Memory B cell (primary cell): ENCODE data around the gene ZBTB49.
A peak's percentile ranks its signal among the peaks of the same experiment; 100 is the strongest.

Source experiments
- ATAC-seq: fragments of 150-1000 bp; cut with Tn5 transposase; 2 replicates; pipeline ENCODE4 v1.10.0; 2021; ENCODE audit warnings: low read depth, mild to moderate bottlenecking, moderate library complexity
- DNase-seq, 2 donors: peaks; one replicate each; pipeline ENCODE4 v3.0.0; 2022; ENCODE audit warnings: low spot score in 2 of 2
- H3K27ac Mint-ChIP-seq: one replicate; pipeline ENCODE4 v1.8.0; 2022; ENCODE audit warnings: mild to moderate bottlenecking, moderate library complexity, mixed read lengths
- H3K27me3 Mint-ChIP-seq: one replicate; pipeline ENCODE4 v1.8.0; 2022; ENCODE audit warnings: mixed read lengths
- H3K36me3 Mint-ChIP-seq: one replicate; pipeline ENCODE4 v1.8.0; 2022; ENCODE audit warnings: mild to moderate bottlenecking, mixed read lengths
- H3K4me1 Mint-ChIP-seq: one replicate; pipeline ENCODE4 v1.8.0; 2022; ENCODE audit warnings: mixed read lengths
- H3K4me3 Mint-ChIP-seq: one replicate; pipeline ENCODE4 v1.8.0; 2022; ENCODE audit warnings: mild to moderate bottlenecking, moderate library complexity, mixed read lengths
- H3K9me3 Mint-ChIP-seq: one replicate; pipeline ENCODE4 v1.8.0; 2022; ENCODE audit warnings: mixed read lengths

Gene ZBTB49

GRCh38 chr4:4267981-4268380 is 22.1 kb upstream of the ZBTB49 start:
- Mint-ChIP-seq H3K4me1 (no peaks in the 10 kb centered on the region), H3K27ac (no peak overlapping the region), H3K4me3 (no peak overlapping the region), H3K36me3 (peaks cover 22% of the 10 kb centered on the region), H3K27me3 (no peaks in the 10 kb centered on the region), H3K9me3 (no peaks in the 10 kb centered on the region)
- DNase-seq (no peak), ATAC-seq (no peak)

DNA sequence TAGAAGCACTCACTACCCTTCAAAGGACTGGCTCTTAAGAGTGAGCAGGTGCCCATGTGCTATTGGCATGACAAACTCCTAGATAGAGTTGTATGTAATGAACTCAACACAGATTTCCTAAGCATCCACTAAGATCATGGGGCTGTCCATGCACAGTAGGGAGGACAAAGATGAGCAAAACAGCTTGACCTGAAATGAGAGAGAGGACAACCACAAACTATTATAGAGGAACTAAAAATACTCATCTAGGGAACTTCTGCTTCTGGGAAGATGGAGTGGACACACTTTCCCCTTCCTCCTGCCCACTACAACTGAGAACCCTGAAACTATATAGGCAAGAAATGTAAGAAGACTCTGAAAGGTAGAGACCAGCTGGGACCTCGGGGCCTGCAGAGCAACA is 21.3 kb upstream of the ZBTB49 start:
- Mint-ChIP-seq H3K27ac (no peak overlapping the region), H3K27me3 (no peaks in the 10 kb centered on the region), H3K4me3 (no peak overlapping the region), H3K4me1 (no peaks in the 10 kb centered on the region), H3K9me3 (no peaks in the 10 kb centered on the region), H3K36me3 (peaks cover 24% of the 10 kb centered on the region)
- DNase-seq (no peak), ATAC-seq (no peak)

DNA sequence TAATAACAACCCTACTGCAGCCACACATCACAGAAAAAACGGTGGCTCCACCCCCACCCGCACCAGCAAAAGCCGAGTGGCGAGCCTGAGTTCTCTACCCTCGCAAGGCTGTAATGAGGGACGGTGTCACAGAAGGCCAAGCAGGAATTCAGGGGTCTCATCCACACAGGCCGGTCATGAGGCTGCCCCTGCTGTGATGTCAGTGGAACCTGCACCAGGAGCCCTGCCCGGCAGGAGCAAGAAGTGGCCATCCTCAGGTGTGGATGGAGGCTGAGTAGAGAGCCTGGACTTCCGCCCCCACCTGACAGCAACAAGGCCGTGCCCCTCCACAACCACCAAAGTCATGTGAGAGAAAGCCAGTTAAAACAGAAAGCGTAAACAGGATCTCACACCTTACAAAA is 20.7 kb upstream of the ZBTB49 start:
- H3K4me3 Mint-ChIP-seq = no peak overlapping the region

GRCh38 chr4:4269856-4270255 is 20.2 kb upstream of the ZBTB49 start:
- no peak for ATAC-seq
- Mint-ChIP-seq H3K27ac (no peak overlapping the region), H3K36me3 (peaks cover 29% of the 10 kb centered on the region), H3K9me3 (no peaks in the 10 kb centered on the region), H3K27me3 (no peaks in the 10 kb centered on the region), H3K4me1 (no peaks in the 10 kb centered on the region), H3K4me3 (no peak overlapping the region)
- no peak for DNase-seq

More for the DNA sequence above, 20.7 kb upstream of the ZBTB49 start:
- ATAC-seq = no peak
- H3K27me3 Mint-ChIP-seq = no peaks in the 10 kb centered on the region
- peaks cover 26% of the 10 kb centered on the region for H3K36me3 Mint-ChIP-seq
- H3K9me3 Mint-ChIP-seq = no peaks in the 10 kb centered on the region
- H3K27ac Mint-ChIP-seq = no peak overlapping the region
- no peak for DNase-seq
- H3K4me1 Mint-ChIP-seq = no peaks in the 10 kb centered on the region

GRCh38 chr4:4270529-4270928 is 19.5 kb upstream of the ZBTB49 start:
- DNase-seq = no peak
- H3K36me3 Mint-ChIP-seq = peaks cover 29% of the 10 kb centered on the region
- no peaks in the 10 kb centered on the region for H3K4me1 Mint-ChIP-seq
- no peaks in the 10 kb centered on the region for H3K27me3 Mint-ChIP-seq
- no peak overlapping the region for H3K4me3 Mint-ChIP-seq
- ATAC-seq = no peak
- H3K27ac Mint-ChIP-seq = no peak overlapping the region
- no peaks in the 10 kb centered on the region for H3K9me3 Mint-ChIP-seq

DNA sequence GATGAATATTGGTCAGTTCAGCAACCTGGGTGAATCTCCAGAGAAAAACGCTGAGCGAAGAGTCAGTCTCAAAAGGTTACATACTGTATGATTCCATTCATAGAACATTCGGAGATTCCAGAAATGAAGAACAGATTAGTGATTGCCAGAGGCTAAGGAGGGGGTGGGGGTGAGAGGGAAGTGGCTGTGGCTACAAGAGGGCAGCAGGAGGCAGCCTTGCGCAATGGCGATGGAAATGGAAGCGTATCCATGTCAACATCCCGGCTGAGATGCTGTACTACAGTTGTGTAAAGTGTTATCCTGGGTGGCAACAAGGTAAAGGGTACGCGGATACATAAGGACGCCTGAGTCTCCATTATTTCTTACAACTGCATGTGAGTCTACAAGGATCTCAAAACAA is 18.1 kb upstream of the ZBTB49 start:
- H3K27me3 Mint-ChIP-seq = no peaks in the 10 kb centered on the region
- no peak overlapping the region for H3K4me3 Mint-ChIP-seq
- no peak for ATAC-seq
- peaks cover 29% of the 10 kb centered on the region for H3K36me3 Mint-ChIP-seq
- H3K4me1 Mint-ChIP-seq = no peaks in the 10 kb centered on the region
- DNase-seq = no peak
- no peak overlapping the region for H3K27ac Mint-ChIP-seq
- no peaks in the 10 kb centered on the region for H3K9me3 Mint-ChIP-seq

DNA sequence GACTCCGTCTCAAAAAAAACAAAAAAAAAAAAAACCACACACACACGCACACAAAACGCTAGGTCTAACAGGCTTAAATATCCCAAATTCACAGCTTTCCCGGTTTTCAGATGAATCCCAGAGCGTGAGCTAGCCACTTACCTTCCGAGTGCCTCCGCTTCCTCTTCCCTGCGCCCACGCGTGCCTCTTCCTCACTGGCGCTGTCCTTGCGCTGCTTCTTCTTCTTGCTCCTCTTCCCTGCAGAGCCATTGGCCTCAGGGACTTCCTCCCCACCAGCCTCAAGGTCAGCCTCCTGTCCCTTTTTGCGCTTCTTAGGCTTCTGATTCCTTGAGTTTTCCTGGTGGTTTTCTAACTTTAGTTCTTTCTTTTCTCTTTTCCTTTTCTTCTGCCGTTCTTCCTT is 15.8 kb upstream of the ZBTB49 start:
- ATAC-seq (no peak), DNase-seq (no peak)
- Mint-ChIP-seq H3K9me3 (no peaks in the 10 kb centered on the region), H3K27ac (no peak overlapping the region), H3K27me3 (no peaks in the 10 kb centered on the region), H3K4me3 (no peak overlapping the region), H3K36me3 (peaks cover 31% of the 10 kb centered on the region), H3K4me1 (no peaks in the 10 kb centered on the region)

DNA sequence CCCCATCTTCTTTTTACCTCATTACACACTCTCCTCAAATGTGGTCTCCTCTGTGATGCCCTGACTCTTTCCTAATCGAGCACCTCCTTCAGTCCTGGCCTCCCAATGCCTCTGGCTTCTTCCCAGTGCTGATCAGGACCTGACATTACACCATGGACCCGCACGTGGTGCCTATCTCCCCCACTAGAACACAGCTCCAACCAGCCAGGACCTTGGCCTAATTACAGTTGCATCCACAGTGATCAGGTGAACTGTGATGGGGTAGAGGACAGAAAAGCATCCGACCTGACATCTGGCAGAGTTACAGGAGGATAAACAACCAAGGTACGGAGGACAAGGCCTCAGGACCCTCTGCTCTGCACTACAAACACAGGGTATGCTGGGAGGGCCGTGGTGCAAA is 12.5 kb upstream of the ZBTB49 start:
- Mint-ChIP-seq H3K4me3 (no peak overlapping the region), H3K4me1 (no peaks in the 10 kb centered on the region), H3K27me3 (no peaks in the 10 kb centered on the region), H3K36me3 (peaks cover 27% of the 10 kb centered on the region), H3K27ac (no peak overlapping the region), H3K9me3 (no peaks in the 10 kb centered on the region)
- ATAC-seq (no peak), DNase-seq (no peak)

DNA sequence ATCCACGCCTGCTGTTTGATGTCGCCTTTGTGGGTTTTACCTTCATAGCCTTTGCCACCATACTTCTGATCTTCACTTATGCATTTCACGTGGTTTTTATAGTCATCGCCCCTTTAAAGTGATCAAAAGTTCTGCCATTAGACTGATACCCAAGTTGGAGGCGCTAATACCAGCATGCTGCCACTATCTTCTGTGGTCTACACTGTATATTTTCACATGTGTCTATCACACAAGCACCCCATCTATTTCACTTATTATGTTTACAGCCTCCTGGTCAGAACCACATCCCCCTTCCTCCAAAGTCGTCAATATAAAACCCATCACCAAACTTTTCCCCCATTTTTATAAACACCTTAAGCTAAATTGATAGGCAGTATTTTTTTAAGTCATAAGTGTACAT is 8.3 kb upstream of the ZBTB49 start:
- peaks cover 30% of the 10 kb centered on the region for H3K36me3 Mint-ChIP-seq
- no peak overlapping the region for H3K27ac Mint-ChIP-seq
- H3K9me3 Mint-ChIP-seq = no peaks in the 10 kb centered on the region
- no peak for DNase-seq
- no peak for ATAC-seq
- peaks cover 2% of the 10 kb centered on the region for H3K4me1 Mint-ChIP-seq
- H3K4me3 Mint-ChIP-seq = no peak overlapping the region
- no peaks in the 10 kb centered on the region for H3K27me3 Mint-ChIP-seq

DNA sequence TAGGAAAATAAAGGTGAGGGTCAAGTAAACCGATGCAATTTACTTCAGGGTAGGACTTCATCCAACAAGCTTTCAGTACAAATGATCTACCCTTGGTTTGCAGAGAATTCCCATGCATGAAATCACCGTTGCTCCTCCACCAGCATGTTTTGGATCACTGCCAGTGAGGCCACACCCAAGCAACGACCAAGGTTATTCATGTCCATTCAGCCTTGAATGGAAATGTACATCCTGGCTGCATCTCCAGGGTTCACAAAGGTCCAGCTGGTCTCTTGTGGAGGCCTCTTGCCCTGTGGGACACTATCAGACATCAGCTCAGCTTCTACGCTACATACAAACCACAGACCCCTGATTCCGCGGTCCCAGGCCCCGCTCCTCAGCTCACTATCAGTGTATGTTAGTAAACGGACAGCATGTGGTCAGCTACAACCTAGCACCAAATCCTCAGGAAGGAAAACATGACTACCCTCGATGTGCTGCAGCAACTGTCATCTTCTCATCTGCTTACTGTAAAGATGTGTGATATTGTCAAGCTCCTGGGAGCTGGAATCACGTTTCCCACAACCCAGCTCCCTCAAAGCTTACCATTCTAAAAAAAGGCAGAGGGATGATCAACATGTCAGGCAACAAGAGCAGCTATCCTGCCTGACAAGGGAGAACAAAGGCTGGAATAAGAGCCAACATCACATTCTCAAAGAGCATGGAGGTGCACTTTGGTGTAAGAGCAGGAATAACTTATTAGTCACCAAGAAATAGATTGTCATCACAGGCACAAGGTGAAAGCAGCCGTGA is 5.0 kb upstream of the ZBTB49 start:
- peak overlapping the region; percentile 38 for H3K27ac Mint-ChIP-seq
- H3K36me3 Mint-ChIP-seq = peaks cover 21% of the 10 kb centered on the region
- no peak overlapping the region for H3K4me3 Mint-ChIP-seq
- ATAC-seq (no peak), DNase-seq (no peak)
- H3K27me3 Mint-ChIP-seq = no peaks in the 10 kb centered on the region
- H3K9me3 Mint-ChIP-seq = no peaks in the 10 kb centered on the region
- peaks cover 18% of the 10 kb centered on the region for H3K4me1 Mint-ChIP-seq

DNA sequence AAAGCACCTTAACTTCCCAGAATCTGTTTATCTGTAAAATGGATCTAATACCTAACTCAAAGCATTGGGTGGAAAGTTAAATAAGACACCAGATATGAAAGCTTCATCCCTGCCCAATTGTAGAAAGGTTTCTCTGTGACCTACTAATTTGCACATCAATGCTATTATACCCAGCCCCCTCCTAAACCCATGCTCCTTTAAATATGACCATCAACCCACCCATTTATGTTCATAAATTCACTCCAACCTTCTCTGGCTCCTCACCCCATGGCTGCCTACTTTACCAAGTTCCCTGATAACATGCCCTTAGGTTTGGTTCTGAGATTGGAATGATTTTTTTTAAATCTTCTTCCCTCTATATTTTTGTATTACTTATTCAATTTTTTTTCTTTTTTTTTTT is 2.0 kb upstream of the ZBTB49 start:
- H3K27ac Mint-ChIP-seq = no peak overlapping the region

GRCh38 chr4:4289055-4289454 is 996 bp upstream of the ZBTB49 start:
- no peaks in the 10 kb centered on the region for H3K9me3 Mint-ChIP-seq
- no peak for ATAC-seq
- peak overlapping the region; percentile 98 for H3K4me3 Mint-ChIP-seq

More for the DNA sequence above, 2.0 kb upstream of the ZBTB49 start:
- H3K9me3 Mint-ChIP-seq = no peaks in the 10 kb centered on the region
- ATAC-seq (no peak), DNase-seq (no peak)
- peaks cover 29% of the 10 kb centered on the region for H3K4me1 Mint-ChIP-seq
- H3K4me3 Mint-ChIP-seq = no peak overlapping the region
- no peaks in the 10 kb centered on the region for H3K27me3 Mint-ChIP-seq
- H3K36me3 Mint-ChIP-seq = peaks cover 9% of the 10 kb centered on the region

GRCh38 chr4:4289597-4289940 is 482 bp upstream of the ZBTB49 start:
- Mint-ChIP-seq H3K4me1 (peaks cover 29% of the 10 kb centered on the region), H3K27ac (peak overlapping the region; percentile 92), H3K9me3 (no peaks in the 10 kb centered on the region), H3K36me3 (peaks cover 6% of the 10 kb centered on the region), H3K4me3 (peak overlapping the region; percentile 98), H3K27me3 (no peaks in the 10 kb centered on the region)
- no peak for ATAC-seq
- no peak for DNase-seq

More at GRCh38 chr4:4289055-4289454, 996 bp upstream of the ZBTB49 start:
- Mint-ChIP-seq H3K27me3 (no peaks in the 10 kb centered on the region), H3K4me1 (peaks cover 29% of the 10 kb centered on the region), H3K36me3 (peaks cover 6% of the 10 kb centered on the region), H3K27ac (peak overlapping the region; percentile 92)
- DNase-seq = no peak

- no peak overlapping the region for H3K4me3 Mint-ChIP-seq
- ATAC-seq (no peak), DNase-seq (no peak)
- no peaks in the 10 kb centered on the region for H3K27me3 Mint-ChIP-seq
- peaks cover 37% of the 10 kb centered on the region for H3K4me1 Mint-ChIP-seq
- H3K36me3 Mint-ChIP-seq = peaks cover 19% of the 10 kb centered on the region
- peaks cover 7% of the 10 kb centered on the region for H3K9me3 Mint-ChIP-seq
- no peak overlapping the region for H3K27ac Mint-ChIP-seq
Observed at GRCh38 chr4:4293279-4293678, 3.2 kb downstream of the ZBTB49 start.

- H3K27ac Mint-ChIP-seq = no peak overlapping the region
- peaks cover 23% of the 10 kb centered on the region for H3K36me3 Mint-ChIP-seq
- peaks cover 7% of the 10 kb centered on the region for H3K9me3 Mint-ChIP-seq
- H3K4me3 Mint-ChIP-seq = no peak overlapping the region
- ATAC-seq = no peak
- DNase-seq = no peak
- H3K27me3 Mint-ChIP-seq = no peaks in the 10 kb centered on the region
- H3K4me1 Mint-ChIP-seq = peaks cover 21% of the 10 kb centered on the region
Observed at GRCh38 chr4:4296283-4296846, 6.3 kb downstream of the ZBTB49 start.
